Pancreas (tissue), 10 donors: Measurements from ENCODE around the gene GP1BB. TPM values are rescaled to one million over a fixed set of nuclear protein-coding genes. Genes with fewer than 3 reads are reported as not detected.

Experiments used
- ATAC-seq, 4 donors: fragments of 200-7000 bp; cut with Tn5 transposase; one replicate each; pipeline versions ENCODE4 v1.8.0 to v1.9.1; 2020; ENCODE audit warnings: mild to moderate bottlenecking in 4 of 4, moderate library complexity in 4 of 4
- DNase-seq, 6 donors: peaks; one replicate each; pipeline ENCODE4 v3.0.0-alpha.2; 2020
- FAIRE-seq: peaks from 2 replicates; lab custom pipeline; 2012; peaks lifted over from hg19 to GRCh38; lab: Jason Lieb, UNC
- H3K27ac ChIP-seq, 4 donors: fragments of 200-600 bp; sonication (generic); 1 replicate in 3 of 4; 2 replicates in 1 of 4; pipeline versions ENCODE4 v1.5.0 to v1.8.0; 2020
- H3K27me3 ChIP-seq, 4 donors: fragments of 200-600 bp; one replicate each; pipeline ENCODE4 v1.8.0; 2021
- H3K36me3 ChIP-seq, 3 donors: fragments of 200-600 bp; sonication (generic) in 1 of 3; one replicate each; pipeline versions ENCODE4 v1.5.0 to v1.8.0; 2020 to 2021
- H3K4me1 ChIP-seq, 3 donors: fragments of 200-600 bp; one replicate each; pipeline ENCODE4 v1.8.0; 2021
- H3K4me3 ChIP-seq, 4 donors: fragments of 200-600 bp; sonication (generic) in 2 of 4; one replicate each; pipeline versions ENCODE4 v1.5.0 to v1.8.0; 2020 to 2021
- H3K9me3 ChIP-seq, 4 donors: fragments of 200-600 bp; one replicate each; pipeline ENCODE4 v1.8.0; 2021
- WGBS, 2 donors: extraction: QIAGEN DNeasy Blood & Tissue Kit; methylation state at CpG; one replicate each; pipeline ENCODE4 v1.1.7; 2013; 5-methylcytosine and 5-hydroxymethylcytosine counted together
- intact Hi-C, 3 donors: fragments of 100-400 bp; cut with DNase I; formaldehyde crosslinking; loops; one replicate each; pipeline versions ENCODE4 v1.11.1 to v1.14.2; 2022
- polyA plus RNA-seq, 2 donors: library from polyadenylated mRNA; stranded (reverse); fragments of 200-250 nt; gene quantifications; one replicate each; pipeline ENCODE4 v1.2.3, GENCODE V29; 2013
- total RNA-seq, 6 donors: library from RNA; stranded (reverse); fragmentation: NEBNext Ultra II Directional in 4 of 6; extraction: Animal tissue kit (Norgen Biotek cat#: 25700) in 4 of 6; gene quantifications; one replicate each; pipeline versions ENCODE4 v1.2.1 to v1.2.4, GENCODE V29; 2021 to 2023
- TF ChIP-seq, protein P1 (sequence below), 4 donors: fragments of 200-600 bp; sonication (generic) in 3 of 4; IDR thresholded peaks; one replicate each; pipeline versions ENCODE4 v1.5.0 to v1.8.0; 2021; ENCODE audit warnings: antibody characterized with exemption in 4 of 4
- donor health status: healthy with polysubstance abuse.
- donor health status: DM: no; HTN: no; CAD: no; lungs with moderate emphysema.
- donor health status: DM: no; HTN: no; CAD: no.
- donor health status: control.
- donor health status: control.
- donor health status: Bipolar disorder and iron deficiency.
- donor health status: DM: yes; HTN: yes; CAD: no.
- donor health status: DM: no; HTN: no; CAD: no.
- donor health status: DM: no; HTN: no; CAD: no.
- donor health status: DM: yes; HTN: yes; CAD: no.

Gene GP1BB
- total RNA-seq, result 1 to 10 TPM in 4 of 6 donors, not detected in 2; 1.2 to 1.6 (median 1.4) TPM
- polyA plus RNA-seq, result 10 to 100 TPM; 10.5 to 21.2 TPM

DNA sequence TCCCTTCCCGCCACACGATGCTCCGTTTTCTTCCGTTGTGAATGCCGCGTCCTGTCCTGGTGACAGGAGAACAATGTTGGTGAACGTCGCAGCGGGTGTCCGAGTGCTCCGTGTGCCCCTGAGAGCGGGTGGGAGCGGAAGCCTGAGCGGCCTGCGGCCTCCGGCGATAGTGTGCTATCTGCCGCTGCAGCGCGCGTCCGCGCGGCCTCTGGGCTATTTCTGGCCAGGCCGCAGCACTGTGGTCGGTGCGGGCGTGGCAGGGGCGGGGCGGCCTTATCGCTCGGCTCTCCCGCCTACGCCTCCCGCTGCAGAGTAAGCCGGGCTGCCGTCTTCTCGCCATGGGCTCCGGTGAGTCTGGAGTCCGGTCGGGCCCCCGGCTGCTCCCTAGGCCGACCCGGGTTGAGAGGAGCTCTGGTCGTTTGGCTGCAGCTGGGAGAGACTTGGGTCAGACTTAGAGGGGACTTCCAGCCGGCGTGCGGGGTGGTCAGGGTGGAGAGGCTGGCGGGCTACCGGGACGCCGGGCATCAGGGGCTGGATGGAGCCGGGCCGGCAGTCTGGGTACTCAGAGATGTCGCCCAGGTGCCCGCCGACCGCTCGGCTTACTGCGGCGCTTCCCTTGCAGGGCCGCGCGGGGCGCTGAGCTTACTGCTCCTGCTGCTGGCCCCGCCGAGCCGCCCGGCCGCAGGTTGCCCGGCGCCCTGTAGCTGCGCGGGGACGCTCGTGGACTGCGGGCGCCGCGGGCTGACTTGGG is at the start of gene GP1BB:
Gene GP1BB (plus strand): TSS at position 308 of the 751 bp plus-strand sequence. CDS start 31 bp downstream, at position 339.
- Histone ChIP-seq H3K27me3 (no peaks in the 10 kb centered on the region), H3K4me3 (peak within 1 kb of the TSS in 2 of 4 donors; percentile 26 to 39), H3K9me3 (no peaks in the 10 kb centered on the region), H3K36me3 (no peaks in the 10 kb centered on the region), H3K4me1 (peaks cover 0 to 6% (median 0%) of the 10 kb centered on the region in 3 donors), H3K27ac (no peak within 1 kb of the TSS)
- TF ChIP-seq, protein P1, sequence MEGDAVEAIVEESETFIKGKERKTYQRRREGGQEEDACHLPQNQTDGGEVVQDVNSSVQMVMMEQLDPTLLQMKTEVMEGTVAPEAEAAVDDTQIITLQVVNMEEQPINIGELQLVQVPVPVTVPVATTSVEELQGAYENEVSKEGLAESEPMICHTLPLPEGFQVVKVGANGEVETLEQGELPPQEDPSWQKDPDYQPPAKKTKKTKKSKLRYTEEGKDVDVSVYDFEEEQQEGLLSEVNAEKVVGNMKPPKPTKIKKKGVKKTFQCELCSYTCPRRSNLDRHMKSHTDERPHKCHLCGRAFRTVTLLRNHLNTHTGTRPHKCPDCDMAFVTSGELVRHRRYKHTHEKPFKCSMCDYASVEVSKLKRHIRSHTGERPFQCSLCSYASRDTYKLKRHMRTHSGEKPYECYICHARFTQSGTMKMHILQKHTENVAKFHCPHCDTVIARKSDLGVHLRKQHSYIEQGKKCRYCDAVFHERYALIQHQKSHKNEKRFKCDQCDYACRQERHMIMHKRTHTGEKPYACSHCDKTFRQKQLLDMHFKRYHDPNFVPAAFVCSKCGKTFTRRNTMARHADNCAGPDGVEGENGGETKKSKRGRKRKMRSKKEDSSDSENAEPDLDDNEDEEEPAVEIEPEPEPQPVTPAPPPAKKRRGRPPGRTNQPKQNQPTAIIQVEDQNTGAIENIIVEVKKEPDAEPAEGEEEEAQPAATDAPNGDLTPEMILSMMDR (IDR thresholded peaks at IDR 0.05), result no peak
- intact Hi-C loops, result no loop called here
- WGBS, 2 donors, result 8 to 9% methylated on average over 68 to 80 of the region's 80 CpGs
- ATAC-seq (peak; percentile 51 to 76 (median 66)), FAIRE-seq (no peak), DNase-seq (peak in 4 of 6 donors; percentile 33 to 83 (median 62))

DNA sequence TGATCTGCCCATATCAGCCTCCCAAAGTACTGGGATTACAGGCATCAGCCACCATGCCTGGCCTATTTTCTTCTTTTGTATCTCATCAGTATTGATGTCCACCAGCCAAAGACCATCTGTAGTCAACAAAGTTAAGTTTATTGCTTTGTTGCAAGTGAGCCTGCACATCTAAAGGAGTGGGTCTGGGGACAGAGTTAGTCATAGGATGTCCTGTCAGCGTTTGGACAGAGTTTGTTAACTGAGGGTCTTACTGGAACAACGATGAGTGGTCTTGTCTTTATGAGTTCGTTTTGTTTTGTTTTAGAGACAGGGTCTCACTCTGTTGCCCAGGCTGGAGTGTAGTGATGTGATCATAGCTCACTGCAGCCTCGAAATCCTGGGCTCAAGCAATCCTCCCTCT is 49.7 kb upstream of the GP1BB start:
- DNase-seq (no peak), FAIRE-seq (no peak), ATAC-seq (no peak)
- no peaks in the 10 kb centered on the region for H3K27me3 ChIP-seq
- H3K4me1 ChIP-seq, result no peaks in the 10 kb centered on the region
- TF ChIP-seq, protein P1 (IDR thresholded peaks at IDR 0.05), result no peak
- intact Hi-C loops, result no loop called here
- H3K9me3 ChIP-seq, result no peaks in the 10 kb centered on the region
- H3K4me3 ChIP-seq, result no peak overlapping the region
- no peaks in the 10 kb centered on the region for H3K36me3 ChIP-seq
- 49 to 52% methylated on average over 4 of the region's 4 CpGs for WGBS, 2 donors
- H3K27ac ChIP-seq, result no peak overlapping the region

DNA sequence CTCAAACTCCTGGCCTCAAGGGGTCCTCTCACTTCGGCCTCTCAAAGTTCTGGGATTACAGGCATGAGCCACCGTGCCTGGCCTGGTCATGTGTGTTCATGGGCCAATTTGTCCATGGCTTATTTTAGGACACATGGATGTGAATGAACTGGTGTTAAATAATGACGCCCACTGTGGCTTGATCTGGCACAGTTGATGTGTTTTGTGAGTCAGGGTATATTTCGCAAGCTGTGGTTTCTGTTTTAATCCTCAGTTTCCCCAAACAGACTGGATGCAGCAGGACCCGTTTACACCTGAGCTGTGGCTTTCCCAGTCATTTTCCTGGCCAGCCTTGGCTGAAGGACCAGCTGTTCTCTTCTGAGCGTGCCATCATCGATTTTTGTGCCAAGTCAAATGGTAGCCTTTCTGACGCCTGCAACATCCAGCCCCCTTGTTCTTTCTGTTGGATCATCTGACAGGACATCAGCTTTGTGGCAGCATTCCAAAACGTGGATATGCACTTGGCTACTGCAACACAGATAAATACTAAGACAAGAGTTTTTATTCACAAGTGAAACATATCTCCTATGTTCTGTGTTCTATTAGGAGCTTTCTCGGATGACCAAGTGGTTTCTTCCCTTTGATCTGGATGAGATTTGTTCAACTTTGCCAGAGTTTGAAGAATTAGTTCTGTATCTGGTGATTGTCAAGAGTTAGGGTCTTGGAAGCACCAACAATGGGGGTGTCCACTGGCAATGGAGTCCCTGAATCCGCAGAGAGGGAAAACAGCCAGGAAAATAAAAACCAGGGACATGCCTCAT is 49.0 kb upstream of the GP1BB start:
- Histone ChIP-seq H3K4me3 (no peak overlapping the region), H3K4me1 (no peaks in the 10 kb centered on the region), H3K9me3 (no peaks in the 10 kb centered on the region), H3K36me3 (no peaks in the 10 kb centered on the region), H3K27me3 (no peaks in the 10 kb centered on the region), H3K27ac (no peak overlapping the region)
- ATAC-seq, result no peak
- WGBS, 2 donors, result 61 to 72% methylated on average over 11 of the region's 11 CpGs
- DNase-seq, result no peak
- intact Hi-C loops, result no loop called here
- no peak for FAIRE-seq
- TF ChIP-seq, protein P1 (IDR thresholded peaks at IDR 0.05), result no peak

DNA sequence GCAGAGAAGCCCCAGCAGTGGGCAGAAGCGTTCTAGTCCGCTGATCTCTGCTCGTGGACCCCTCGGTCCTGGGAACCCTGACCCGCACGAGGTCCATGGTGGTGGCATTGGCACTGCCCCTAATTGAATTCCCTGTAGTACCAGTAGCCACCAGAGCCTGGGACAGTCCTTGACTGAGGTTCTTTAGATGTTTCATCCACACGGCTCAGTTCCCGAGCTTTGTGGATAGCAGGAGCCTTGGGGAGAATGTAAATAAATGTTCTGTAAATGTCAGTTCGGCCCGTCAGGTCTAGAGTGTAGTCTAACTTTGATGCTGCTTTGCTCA is 48.4 kb upstream of the GP1BB start:
- DNase-seq (no peak), FAIRE-seq (no peak), ATAC-seq (no peak)
- Histone ChIP-seq H3K27ac (no peak overlapping the region), H3K9me3 (no peaks in the 10 kb centered on the region), H3K4me1 (no peaks in the 10 kb centered on the region), H3K36me3 (no peaks in the 10 kb centered on the region), H3K4me3 (no peak overlapping the region), H3K27me3 (no peaks in the 10 kb centered on the region)
- 48 to 57% methylated on average over 10 of the region's 10 CpGs for WGBS, 2 donors
- intact Hi-C loops, result no loop called here
- TF ChIP-seq, protein P1 (IDR thresholded peaks at IDR 0.05), result no peak
